Motor neuron (in vitro differentiated cells): ENCODE results near the gene UPK2. TPM values are rescaled to one million over a fixed set of nuclear protein-coding genes. Genes with fewer than 3 reads are reported as not detected.
"Not testable (repeated sequence)": the region's sequence is repeated elsewhere in the genome, so short reads cannot be mapped to it uniquely, and the experiment has no call there.

ENCODE experiments used
- ATAC-seq, 8 experiments: fragments of 200-7000 bp; cut with Tn5 transposase; replicated peaks in 6 of 8; 2 replicates each; pipeline ENCODE4 v1.8.0; 2021; ENCODE audit warnings: mild to moderate bottlenecking in 8 of 8, moderate library complexity in 8 of 8
- H3K27ac ChIP-seq, 2 donors: fragments of 250-450 bp; sonication (Bioruptor Pico); 2 replicates each; pipeline ENCODE4 v1.9.0; 2021; ENCODE audit warnings: antibody characterized with exemption in 2 of 2, mild to moderate bottlenecking in 2 of 2, moderate library complexity in 1 of 2
- H3K4me1 ChIP-seq, 2 donors: fragments of 250-450 bp; sonication (Bioruptor Pico); replicated peaks in 1 of 2; 2 replicates each; pipeline ENCODE4 v1.6.1; 2021; ENCODE audit warnings: antibody characterized with exemption in 2 of 2, mild to moderate bottlenecking in 2 of 2, moderate library complexity in 1 of 2
- H3K4me3 ChIP-seq, 5 donors: fragments of 250-450 bp; sonication (Bioruptor Pico); 2 replicates each; pipeline ENCODE4 v1.9.0; 2021; ENCODE audit warnings: antibody characterized with exemption in 5 of 5, mild to moderate bottlenecking in 5 of 5, moderate library complexity in 4 of 5
- WGBS, 10 experiments: fragments of 450-650 bp; shearing (Covaris generic); methylation state at CpG; one replicate each; pipeline ENCODE4 v1.0.0; 2022; 5-methylcytosine and 5-hydroxymethylcytosine counted together
- in situ Hi-C, 9 experiments: fragments of 400-800 bp; cut with MboI; loops; one replicate each; pipeline ENCODE4 v1.15.0; 2021; ENCODE audit warnings: low sequenced_read_pairs in 9 of 9, low pct_unique_long_range_greater_than_20kb in 2 of 9; ENCODE audit not compliant: unreplicated experiment in 9 of 9
- total RNA-seq, 8 experiments: library from RNA; unstranded; fragments of 300-600 nt; gene quantifications; 2 replicates each; pipeline versions ENCODE4 v1.2.3 to v1.2.4, GENCODE V29; 2022

The UPK2 gene
- total RNA-seq, 8 experiments from 2014 or later = 0.29 to 1.00 (median 0.45) TPM; not detected in 3

DNA sequence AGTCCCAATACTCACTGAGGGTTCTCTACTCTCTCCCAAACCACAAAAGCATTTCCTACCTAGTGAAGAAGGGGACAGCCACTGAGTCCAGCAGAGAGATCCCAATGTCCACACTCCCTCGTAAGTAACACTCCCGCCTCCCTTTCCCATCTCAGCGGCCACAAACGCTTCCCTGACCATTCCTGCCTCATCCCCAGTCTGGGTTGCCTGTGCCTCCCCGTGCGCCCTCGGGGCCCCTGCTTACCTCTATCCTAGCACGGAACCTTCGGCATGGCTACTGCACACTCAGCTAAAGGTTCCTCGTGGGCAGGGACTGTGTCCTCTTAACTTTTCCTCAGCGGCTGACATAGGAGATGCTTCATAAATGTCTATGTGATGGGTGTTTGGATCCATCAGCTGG, 1.5 kb downstream of the UPK2 start:
- in situ Hi-C loops = loop anchor here in 6 of 9 experiments (10.0 to 25.0 kb wide), 2 partner anchors 270 to 273 kb away; partner anchors contain the start of gene TREH (in 5 of the 6)
- Histone ChIP-seq H3K4me3 (no peak overlapping the region), H3K4me1 (peaks cover 17 to 26% of the 10 kb centered on the region in 2 donors), H3K27ac (no peak overlapping the region)
- no peak for ATAC-seq
- 72 to 80% (median 75%) methylated on average over 2 to 8 of the region's 11 CpGs; no CpG with 5 or more reads in 6 of the 10 experiments for WGBS, 10 experiments

DNA sequence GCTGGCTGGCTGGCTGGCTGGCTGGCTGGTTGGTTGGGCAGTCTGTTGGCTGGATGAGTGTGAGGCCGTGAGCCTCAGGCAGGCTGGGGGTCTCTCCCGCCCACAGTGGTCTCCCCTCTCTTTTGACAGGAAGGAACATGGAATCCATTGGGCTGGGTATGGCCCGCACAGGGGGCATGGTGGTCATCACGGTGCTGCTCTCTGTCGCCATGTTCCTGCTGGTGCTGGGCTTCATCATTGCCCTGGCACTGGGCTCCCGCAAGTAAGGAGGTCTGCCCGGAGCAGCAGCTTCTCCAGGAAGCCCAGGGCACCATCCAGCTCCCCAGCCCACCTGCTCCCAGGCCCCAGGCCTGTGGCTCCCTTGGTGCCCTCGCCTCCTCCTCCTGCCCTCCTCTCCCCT, 1.9 kb downstream of the UPK2 start:
- Histone ChIP-seq H3K4me3 (no peak overlapping the region), H3K4me1 (peaks cover 16 to 22% of the 10 kb centered on the region in 2 donors), H3K27ac (no peak overlapping the region)
- in situ Hi-C loops = loop anchor here in 6 of 9 experiments (10.0 to 25.0 kb wide), 2 partner anchors 271 to 273 kb away; partner anchors contain the start of gene TREH (in 5 of the 6)
- no peak for ATAC-seq
- 49 to 75% (median 56%) methylated on average over 2 to 4 of the region's 8 CpGs; no CpG with 5 or more reads in 7 of the 10 experiments for WGBS, 10 experiments

DNA sequence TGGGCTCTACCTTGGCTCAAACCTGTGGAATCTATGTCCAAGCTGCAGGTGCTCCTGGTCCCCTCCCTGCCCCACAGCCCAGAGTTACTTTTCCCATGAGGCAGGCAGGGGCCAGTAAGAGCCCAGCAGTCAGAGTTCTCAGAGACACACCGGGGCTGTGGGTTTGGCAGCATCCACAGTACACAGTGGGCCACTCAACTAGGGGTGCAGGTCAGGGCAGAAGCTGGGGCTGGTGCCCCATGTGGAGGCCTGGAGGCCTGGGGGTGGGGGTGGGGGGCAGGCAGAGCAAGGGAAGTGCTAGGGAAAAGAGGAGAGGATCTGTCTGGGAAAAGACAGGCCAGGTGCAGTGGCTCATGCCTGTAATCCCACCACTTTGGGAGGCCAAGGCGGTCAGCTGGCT, 2.5 kb downstream of the UPK2 start:
- WGBS, 10 experiments = no CpG with 5 or more reads among the region's 2 CpGs
- in situ Hi-C loops = loop anchor here in 6 of 9 experiments (10.0 to 25.0 kb wide), 2 partner anchors 271 to 274 kb away; partner anchors contain the start of gene TREH (in 5 of the 6)
- no peak overlapping the region for H3K4me3 ChIP-seq
- ATAC-seq = no peak
- no peak overlapping the region for H3K27ac ChIP-seq
- H3K4me1 ChIP-seq = peaks cover 12 to 19% of the 10 kb centered on the region in 2 donors

DNA sequence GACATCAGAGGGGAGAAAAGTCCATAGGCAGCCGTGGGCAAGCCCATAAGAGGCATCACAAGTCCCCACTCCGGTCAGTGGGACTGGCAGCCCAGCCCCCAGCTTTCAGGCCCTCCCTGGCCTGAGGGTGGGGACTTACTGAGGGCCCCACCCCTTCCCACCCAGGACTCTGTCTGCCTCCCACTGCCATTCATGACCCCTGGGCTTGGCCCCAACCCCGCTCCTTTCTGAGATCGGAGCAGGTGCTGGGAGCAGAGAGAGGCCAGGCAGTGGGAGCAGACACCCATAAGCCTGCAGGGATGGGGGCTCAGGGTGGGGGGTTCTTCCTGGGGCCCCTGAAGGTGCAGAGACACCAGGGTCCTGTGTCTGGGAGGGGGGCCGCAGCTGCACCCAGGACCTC, 5.1 kb downstream of the UPK2 start:
- Histone ChIP-seq H3K4me1 (peaks cover 3% of the 10 kb centered on the region in 2 donors), H3K4me3 (no peak overlapping the region), H3K27ac (no peak overlapping the region)
- ATAC-seq = peak in 2 of 8 experiments; percentile 6 to 14
- WGBS, 10 experiments = 55% methylated on average over 2 of the region's 5 CpGs; no CpG with 5 or more reads in 9 of the 10 experiments
- in situ Hi-C loops = loop anchor here in 5 of 9 experiments (25.0 kb wide), 1 partner anchor 274 kb away; the partner anchor contains the start of gene TREH (in 5 of the 5)

DNA sequence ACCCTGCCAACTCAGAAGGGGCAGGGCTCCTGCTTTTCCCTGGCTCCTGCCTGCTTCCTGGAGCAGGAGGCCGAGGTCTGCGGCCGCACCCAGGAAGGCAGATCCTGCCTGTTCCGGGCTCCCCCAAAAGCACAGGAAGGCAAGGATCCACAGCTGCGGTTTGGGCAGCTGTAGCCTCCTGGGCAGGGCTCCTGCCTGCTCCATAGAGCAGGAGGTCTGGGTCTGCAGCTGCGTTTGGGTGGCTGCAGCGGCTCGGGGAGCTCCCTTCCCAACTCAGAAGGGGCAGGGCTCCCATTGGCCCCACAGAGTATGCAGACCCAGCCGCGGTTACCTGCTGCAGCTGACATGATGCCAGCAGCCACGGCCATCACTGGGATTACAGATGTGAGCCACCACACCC, 5.5 kb downstream of the UPK2 start:
- WGBS, 10 experiments = 0 to 77% (median 31%) methylated on average over 1 to 6 of the region's 11 CpGs; no CpG with 5 or more reads in 6 of the 10 experiments
- no peak overlapping the region for H3K4me3 ChIP-seq
- H3K27ac ChIP-seq = no peak overlapping the region
- H3K4me1 ChIP-seq = no peaks in the 10 kb centered on the region
- ATAC-seq = peak in 3 of 8 experiments; percentile 67 to 89 (median 84)
- in situ Hi-C loops = loop anchor here in 5 of 9 experiments (25.0 kb wide), 1 partner anchor 274 kb away; the partner anchor contains the start of gene TREH (in 5 of the 5)

DNA sequence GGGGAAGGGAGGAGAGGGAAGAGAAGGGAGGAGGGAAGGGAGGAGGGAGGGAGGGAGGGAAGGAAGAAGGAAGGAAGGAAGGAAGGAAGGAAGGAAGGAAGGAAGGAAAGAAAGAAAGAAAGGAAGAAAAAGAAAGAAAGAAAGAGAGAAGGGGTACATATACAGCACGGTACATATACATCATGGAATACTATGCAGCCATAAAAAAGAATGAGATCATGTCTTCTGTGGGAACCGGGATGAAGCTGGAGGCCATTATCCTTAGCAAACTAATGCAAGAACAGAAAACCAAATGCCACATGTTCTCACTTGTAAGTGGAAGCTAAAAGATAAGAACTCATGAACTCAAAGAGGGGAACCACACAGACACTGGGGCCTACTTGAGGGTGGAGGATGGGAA, 13.4 kb downstream of the UPK2 start:
- 25 to 100% (median 94%) methylated on average over 1 to 2 of the region's 2 CpGs; no CpG with 5 or more reads in 3 of the 10 experiments for WGBS, 10 experiments
- in situ Hi-C loops = loop anchor here in 5 of 9 experiments (25.0 kb wide), 1 partner anchor 282 kb away; the partner anchor contains the start of gene TREH (in 5 of the 5)
- ATAC-seq, H3K4me3 ChIP-seq, H3K4me1 ChIP-seq, H3K27ac ChIP-seq: not testable (repeated sequence)

DNA sequence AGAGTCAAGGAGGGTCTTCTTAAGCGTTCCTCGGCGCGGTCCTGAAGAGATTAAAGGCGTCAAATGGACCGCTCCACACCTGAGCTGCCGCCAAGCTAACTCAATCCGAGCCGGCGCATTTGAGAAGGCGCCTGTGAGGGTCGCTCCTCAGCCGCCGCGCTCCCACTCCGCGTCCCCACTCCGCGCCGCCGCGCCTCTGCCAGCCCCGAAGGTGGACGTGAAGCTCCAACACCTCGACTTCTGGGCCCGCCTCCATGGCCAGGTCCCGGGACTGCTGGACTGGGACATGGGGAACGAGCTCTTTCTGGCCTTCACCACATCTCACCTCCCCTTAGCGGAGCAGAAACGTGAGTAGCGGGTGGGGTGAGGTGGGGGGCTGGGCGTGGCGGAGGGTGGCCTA, 15.5 kb downstream of the UPK2 start, which contains the start of gene FOXR1:
FOXR1 (plus strand) TSS at position 116 of the 400 bp plus-strand sequence; CDS start at position 287, 171 bp downstream.
- in situ Hi-C loops = loop anchor here in 5 of 9 experiments (25.0 kb wide), 1 partner anchor 284 kb away; the partner anchor contains the start of gene TREH (in 5 of the 5)
- ATAC-seq = no peak
- 40 to 100% (median 58%) methylated on average over 1 to 6 of the region's 33 CpGs; no CpG with 5 or more reads in 4 of the 10 experiments for WGBS, 10 experiments
- Histone ChIP-seq H3K4me3 (no peak within 1 kb of the TSS), H3K27ac (no peak within 1 kb of the TSS), H3K4me1 (no peaks in the 10 kb centered on the region)

DNA sequence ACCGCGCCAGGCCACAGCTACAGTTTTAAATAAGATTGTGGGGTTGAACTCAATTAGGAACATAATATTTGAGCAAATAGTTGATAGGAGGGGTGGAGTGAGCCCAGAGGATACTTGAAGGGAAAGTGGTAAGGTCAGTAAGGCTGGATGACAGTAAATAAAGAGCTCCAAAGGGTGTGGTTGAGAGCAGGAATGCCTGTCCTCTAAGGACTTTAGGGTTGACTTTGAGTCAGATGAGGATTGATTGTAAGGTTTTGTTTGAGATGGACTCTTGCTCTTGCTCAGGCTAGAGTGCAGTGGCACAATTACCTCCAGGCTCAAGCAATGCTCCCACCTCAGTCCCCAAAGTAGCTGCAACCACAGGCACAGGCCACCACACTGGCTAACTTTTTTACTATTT, 17.9 kb downstream of the UPK2 start:
- peak in 2 of 8 experiments; percentile 37 to 52 for ATAC-seq
- H3K4me3 ChIP-seq = no peak overlapping the region
- H3K4me1 ChIP-seq = no peaks in the 10 kb centered on the region
- 50 to 100% (median 100%) methylated on average over 2 of the region's 2 CpGs; no CpG with 5 or more reads in 4 of the 10 experiments for WGBS, 10 experiments
- H3K27ac ChIP-seq = no peak overlapping the region
- in situ Hi-C loops = loop anchor here in 5 of 9 experiments (25.0 kb wide), 1 partner anchor 287 kb away; the partner anchor contains the start of gene TREH (in 5 of the 5)

DNA sequence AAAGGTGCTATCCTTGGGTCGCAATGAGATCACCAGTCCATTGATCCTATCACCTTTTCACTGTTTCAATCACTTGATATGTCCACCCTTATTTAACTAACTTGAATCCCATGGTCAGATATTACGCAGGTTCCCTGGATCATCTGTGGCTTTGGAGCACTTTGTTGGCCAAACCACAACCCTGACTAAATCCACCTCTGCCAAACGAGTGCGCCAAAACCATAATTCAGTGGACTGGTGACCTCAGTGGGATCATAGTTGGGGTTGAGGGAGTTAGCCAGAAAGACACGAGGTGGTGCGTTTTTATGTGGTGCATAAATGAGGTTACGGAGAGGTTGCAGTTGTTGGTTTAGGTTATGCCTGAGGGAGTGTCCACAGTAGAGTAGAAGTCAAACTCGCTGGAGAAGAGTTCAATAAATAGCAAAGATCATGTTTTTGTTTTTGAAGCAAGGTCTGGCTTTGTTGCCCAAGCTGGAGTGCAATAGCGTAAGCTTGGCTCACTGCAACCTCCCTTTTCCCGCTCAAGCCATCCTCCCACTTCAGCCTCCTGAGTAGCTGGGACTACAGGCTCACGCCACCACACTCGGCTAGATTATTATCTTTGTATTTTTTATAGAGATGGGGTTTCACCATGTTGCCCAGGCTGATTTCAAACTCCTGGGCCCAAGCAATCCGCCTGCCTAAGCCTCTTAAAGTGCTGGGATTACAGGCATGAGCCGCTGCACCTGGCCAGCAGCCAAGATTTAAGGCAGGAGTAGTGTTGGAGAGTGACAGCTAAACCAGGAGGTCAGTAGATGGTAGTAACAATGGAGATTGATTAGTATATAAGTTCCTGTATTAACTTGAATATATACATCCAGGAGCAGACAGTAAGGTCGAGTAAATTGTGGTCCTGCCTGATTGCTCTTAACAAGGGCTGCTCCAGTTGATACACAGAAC, 19.9 kb downstream of the UPK2 start:
- Histone ChIP-seq H3K27ac (no peak overlapping the region), H3K4me1 (no peaks in the 10 kb centered on the region), H3K4me3 (no peak overlapping the region)
- 36 to 92% (median 80%) methylated on average over 1 to 14 of the region's 15 CpGs; no CpG with 5 or more reads in 1 of the 10 experiments for WGBS, 10 experiments
- ATAC-seq = no peak
- in situ Hi-C loops = no loop called here

DNA sequence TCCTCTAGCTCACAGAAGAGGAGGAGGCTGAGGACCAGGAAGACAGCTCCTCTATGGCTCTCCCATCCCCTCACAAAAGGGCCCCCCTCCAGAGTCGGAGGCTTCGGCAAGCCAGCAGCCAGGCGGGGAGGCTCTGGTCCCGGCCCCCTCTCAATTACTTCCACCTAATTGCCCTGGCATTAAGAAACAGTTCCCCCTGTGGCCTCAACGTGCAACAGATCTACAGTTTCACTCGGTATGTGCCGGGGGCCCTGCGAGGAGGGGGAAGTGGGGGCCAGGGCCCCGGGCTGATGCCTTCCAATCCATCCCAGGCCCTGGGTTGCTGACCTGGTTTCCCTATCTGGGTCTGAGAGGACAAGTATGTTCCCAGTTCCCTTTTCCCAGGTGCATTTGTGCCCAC, 23.3 kb downstream of the UPK2 start:
- in situ Hi-C loops = no loop called here
- Histone ChIP-seq H3K4me3 (no peak overlapping the region), H3K4me1 (no peaks in the 10 kb centered on the region), H3K27ac (no peak overlapping the region)
- ATAC-seq = peak in 1 of 8 experiments; percentile 37
- WGBS, 10 experiments = 0 to 40% (median 0%) methylated on average over 1 to 2 of the region's 9 CpGs; no CpG with 5 or more reads in 6 of the 10 experiments

DNA sequence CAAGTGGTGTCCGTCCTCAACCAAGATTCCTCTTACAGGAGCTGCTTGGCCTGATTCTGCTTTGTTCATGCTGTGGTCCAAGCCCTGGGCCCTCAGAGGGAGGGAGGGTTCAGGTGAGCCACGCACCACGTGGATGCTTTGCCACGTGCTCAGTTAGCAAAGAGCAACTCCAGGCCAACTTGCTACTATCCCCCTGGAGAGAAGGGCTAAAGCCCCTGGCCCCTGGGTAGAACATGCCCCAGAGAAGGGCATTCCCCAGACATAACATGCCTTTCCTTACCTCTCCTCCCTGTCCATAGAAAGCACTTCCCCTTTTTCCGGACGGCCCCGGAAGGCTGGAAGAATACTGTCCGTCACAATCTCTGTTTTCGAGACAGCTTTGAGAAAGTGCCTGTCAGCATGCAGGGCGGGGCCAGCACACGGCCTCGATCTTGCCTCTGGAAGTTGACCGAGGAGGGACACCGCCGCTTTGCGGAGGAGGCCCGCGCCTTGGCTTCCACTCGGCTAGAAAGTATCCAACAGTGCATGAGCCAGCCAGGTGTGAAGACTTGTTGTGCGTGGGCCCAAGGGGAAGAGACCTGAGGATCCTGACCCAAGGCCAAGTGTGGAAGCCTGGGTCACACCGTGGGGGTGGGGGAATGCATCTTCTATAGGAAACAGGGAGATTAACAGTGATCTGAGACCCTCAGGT, 24.2 kb downstream of the UPK2 start:
- ATAC-seq = peak in 5 of 8 experiments; percentile 9 to 97 (median 66)
- WGBS, 10 experiments = 0 to 63% (median 56%) methylated on average over 8 to 15 of the region's 21 CpGs; no CpG with 5 or more reads in 5 of the 10 experiments
- in situ Hi-C loops = no loop called here
- Histone ChIP-seq H3K4me3 (no peak overlapping the region), H3K27ac (no peak overlapping the region), H3K4me1 (no peaks in the 10 kb centered on the region)

DNA sequence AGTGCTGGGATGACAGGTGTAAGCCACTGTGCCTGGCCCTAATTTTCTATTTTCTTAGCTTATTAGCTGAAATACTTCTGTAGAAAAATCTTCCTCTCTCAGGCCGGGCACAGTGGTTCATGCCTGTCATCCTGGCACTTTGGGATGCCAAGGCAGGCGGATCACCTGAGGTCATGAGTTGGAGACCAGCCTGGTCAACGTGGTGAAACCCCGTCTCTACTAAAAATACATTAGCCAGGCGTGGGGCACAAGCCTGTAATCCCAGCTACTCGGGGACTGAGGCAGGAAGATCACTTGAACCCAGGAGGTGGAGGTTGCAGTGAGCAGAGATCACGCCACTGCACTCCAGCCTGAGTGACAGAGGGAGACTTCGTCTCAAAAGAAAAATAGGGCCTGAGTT, 28.2 kb downstream of the UPK2 start:
- in situ Hi-C loops, H3K27ac ChIP-seq, H3K4me1 ChIP-seq, H3K4me3 ChIP-seq, ATAC-seq: not testable (repeated sequence)
- 0 to 76% (median 73%) methylated on average over 1 to 8 of the region's 8 CpGs; no CpG with 5 or more reads in 4 of the 10 experiments for WGBS, 10 experiments
